Caco-2 (cell line): Measurements from ENCODE around the gene TTI1. TPM values are rescaled to one million over a fixed set of nuclear protein-coding genes. Genes with fewer than 3 reads are reported as not detected.

Experiments
- BruUV-seq: library from RNA; stranded (reverse); fragments of 400-500 nt; replicated peaks from 2 replicates; lab custom pipeline; 2021; lab: Mats Ljungman, UMichigan
- CTCF ChIA-PET: fragments of 300-600 bp; sonication (Branson Sonifier 250); formaldehyde crosslinking; loops from one replicate; lab custom pipeline; 2022; ENCODE audit warnings: antibody characterized with exemption; lab: Charles Lee
- POLR2A ChIA-PET: fragments of 300-600 bp; sonication (Branson Sonifier 250); formaldehyde crosslinking; loops from one replicate; lab custom pipeline; 2022; ENCODE audit warnings: antibody characterized with exemption; lab: Charles Lee
- DNase-seq, 2 experiments: peaks; one replicate each; pipeline versions ENCODE4 v3.0.0 to v3.0.0-alpha.2; 2020 to 2022
- H3K27me3 ChIP-seq: replicated peaks from 2 replicates; pipeline ENCODE4 v1.6.0; 2011; ENCODE audit warnings: low read length; ENCODE audit not compliant: control insufficient read depth, insufficient read depth
- H3K36me3 ChIP-seq: 2 replicates; pipeline ENCODE4 v1.5.1; 2011; ENCODE audit warnings: low read length; ENCODE audit not compliant: control insufficient read depth, insufficient read depth
- H3K4me1 ChIP-seq: fragments of 250-450 bp; sonication (Bioruptor Pico); 2 replicates; pipeline ENCODE4 v1.5.1; 2020; ENCODE audit warnings: mild to moderate bottlenecking
- H3K4me3 ChIP-seq: 2 replicates; pipeline ENCODE4 v1.5.1; 2011; ENCODE audit warnings: low read depth, mild to moderate bottlenecking, control low read depth, low read length
- H3K9me3 ChIP-seq: fragments of 250-450 bp; sonication (Bioruptor Pico); 2 replicates; pipeline ENCODE4 v1.5.1; 2020; ENCODE audit warnings: mild to moderate bottlenecking, moderate library complexity
- H3K27ac Mint-ChIP-seq: one replicate; pipeline ENCODE4 v1.8.0; 2022; ENCODE audit warnings: mixed read lengths; ENCODE audit not compliant: unreplicated experiment
- H3K27me3 Mint-ChIP-seq: one replicate; pipeline ENCODE4 v1.8.0; 2022; ENCODE audit warnings: mixed read lengths; ENCODE audit not compliant: insufficient read depth, unreplicated experiment
- H3K36me3 Mint-ChIP-seq: one replicate; pipeline ENCODE4 v1.8.0; 2022; ENCODE audit warnings: mild to moderate bottlenecking, mixed read lengths; ENCODE audit not compliant: insufficient read depth, unreplicated experiment
- H3K4me1 Mint-ChIP-seq: one replicate; pipeline ENCODE4 v1.8.0; 2022; ENCODE audit warnings: low read depth, mixed read lengths; ENCODE audit not compliant: unreplicated experiment
- H3K4me3 Mint-ChIP-seq: one replicate; pipeline ENCODE4 v1.8.0; 2022; ENCODE audit warnings: mild to moderate bottlenecking, moderate library complexity, mixed read lengths; ENCODE audit not compliant: unreplicated experiment
- H3K9me3 Mint-ChIP-seq: one replicate; pipeline ENCODE4 v1.8.0; 2022; ENCODE audit warnings: mixed read lengths; ENCODE audit not compliant: unreplicated experiment
- CTCF ChIP-seq, 2 experiments: fragments of 200-600 bp in 1 of 2; IDR thresholded peaks; 1 replicate in 1 of 2; 2 replicates in 1 of 2; pipeline versions ENCODE4 v1.5.1 to v1.8.0; 2011 to 2022; ENCODE audit warnings: antibody characterized with exemption in 1 of 2, control low read depth in 1 of 2, inconsistent platforms in 1 of 2, low read depth in 1 of 2, low read length in 1 of 2, mild to moderate bottlenecking in 1 of 2, moderate library complexity in 1 of 2; ENCODE audit not compliant: insufficient read depth in 1 of 2, severe bottlenecking in 1 of 2, unreplicated experiment in 1 of 2
- intact Hi-C: fragments of 100-400 bp; cut with micrococcal nuclease; formaldehyde crosslinking; loops from one replicate; pipeline ENCODE4 v1.10.0; 2022; ENCODE audit not compliant: unreplicated experiment
- total RNA-seq: library from RNA; stranded (reverse); gene quantifications from 2 replicates; pipeline ENCODE4 v1.2.3, GENCODE V29; 2022

The TTI1 gene
- total RNA-seq, 1 experiment from 2014 or later = 59.2 TPM

- Mint-ChIP-seq H3K27ac (peak overlapping the region; percentile 17), H3K4me3 (no peak overlapping the region), H3K9me3 (no peaks in the 10 kb centered on the region), H3K4me1 (peaks cover 2% of the 10 kb centered on the region), H3K27me3 (no peaks in the 10 kb centered on the region), H3K36me3 (peaks cover 14% of the 10 kb centered on the region)
- no TSS peak for BruUV-seq
- Histone ChIP-seq H3K4me1 (peaks cover 17% of the 10 kb centered on the region), H3K9me3 (no peaks in the 10 kb centered on the region), H3K4me3 (no peak overlapping the region), H3K27me3 (no peaks in the 10 kb centered on the region), H3K36me3 (peaks cover 27% of the 10 kb centered on the region)
- ChIA-PET POLR2A (no interaction called here), CTCF (interaction anchor here (0.6 to 2.5 kb wide), 3 partner anchors 13 to 554 kb away, joined by 3 to 12 read pairs (median 5); no protein-coding TSS in a partner anchor)
- TF ChIP-seq CTCF (IDR thresholded peaks at IDR 0.05; ENCODE audit: insufficient read depth in 1 of 2, low read depth in 1 of 2, low read length in 1 of 2, severe bottlenecking in 1 of 2, unreplicated experiment in 1 of 2) = no peak
- DNase-seq = no peak
- intact Hi-C loops = no loop called here
Measured at GRCh38 chr20:38060536-38060935, 27.3 kb upstream of the TTI1 start.

GRCh38 chr20:38059832-38060231 lies 26.6 kb upstream of the TTI1 start:
- CTCF ChIA-PET = interaction anchor here (1.0 to 2.5 kb wide), 2 partner anchors 13 to 161 kb away, joined by 4 to 12 read pairs; no protein-coding TSS in a partner anchor
- TSS peak; percentile 2 for BruUV-seq
- peaks cover 27% of the 10 kb centered on the region for H3K36me3 ChIP-seq

More at GRCh38 chr20:38059832-38060231, 26.6 kb upstream of the TTI1 start:
- Mint-ChIP-seq H3K4me1 (peaks cover 6% of the 10 kb centered on the region), H3K27ac (peak overlapping the region; percentile 17), H3K9me3 (no peaks in the 10 kb centered on the region), H3K27me3 (no peaks in the 10 kb centered on the region), H3K36me3 (peaks cover 17% of the 10 kb centered on the region), H3K4me3 (no peak overlapping the region)
- POLR2A ChIA-PET = no interaction called here
- Histone ChIP-seq H3K4me3 (no peak overlapping the region), H3K27me3 (no peaks in the 10 kb centered on the region), H3K9me3 (no peaks in the 10 kb centered on the region), H3K4me1 (peaks cover 17% of the 10 kb centered on the region)
- no peak for TF ChIP-seq CTCF (IDR thresholded peaks at IDR 0.05; ENCODE audit: insufficient read depth in 1 of 2, low read depth in 1 of 2, low read length in 1 of 2, severe bottlenecking in 1 of 2, unreplicated experiment in 1 of 2)
- peak; percentile 64 to 80 for DNase-seq
- intact Hi-C loops = loop anchor here (10.0 kb wide), 1 partner anchor 235 kb away; no protein-coding TSS in a partner anchor
